NCI-H82 (cell line): ENCODE data around the gene TRIM47.
"Not testable (repeated sequence)": the region's sequence is repeated elsewhere in the genome, so short reads cannot be mapped to it uniquely, and the experiment has no call there.

ENCODE experiments used
- DNase-seq: peaks from one replicate; lab custom pipeline; 2025; lab: John Stamatoyannopoulos, UW

The TRIM47 gene

GRCh38 chr17:75891605-75892555, 13.5 kb upstream of the TRIM47 start:
- DNase-seq = peak; percentile 56

GRCh38 chr17:75891022-75891604, 12.7 kb upstream of the TRIM47 start:
- DNase-seq = peak; percentile 86

GRCh38 chr17:75889454-75889853, 11.1 kb upstream of the TRIM47 start:
- no peak for DNase-seq

GRCh38 chr17:75888484-75888883, 10.1 kb upstream of the TRIM47 start:
- peak; percentile 56 for DNase-seq

DNA sequence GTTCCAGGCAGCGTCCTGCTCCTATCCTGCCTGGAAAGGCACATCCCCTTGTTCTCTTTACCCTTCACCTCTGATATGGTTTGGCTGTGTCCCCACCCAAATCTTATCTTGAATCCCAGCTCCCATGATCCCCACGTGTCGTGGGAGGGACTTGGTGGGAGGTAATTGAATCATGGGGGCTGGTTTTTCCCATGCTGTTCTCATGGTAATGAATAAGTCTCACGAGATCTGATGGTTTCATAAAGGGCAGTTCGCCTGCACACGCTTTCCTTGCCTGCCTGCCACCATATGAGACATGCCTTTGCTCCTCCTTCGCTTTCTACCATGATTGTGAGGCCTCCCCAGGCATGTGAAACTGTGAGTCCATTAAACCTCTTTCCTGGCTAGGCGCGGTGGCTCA, 7.5 kb upstream of the TRIM47 start:
- not testable (repeated sequence) for DNase-seq

- no peak for DNase-seq
Observed at GRCh38 chr17:75885431-75885830, 7.0 kb upstream of the TRIM47 start.

DNA sequence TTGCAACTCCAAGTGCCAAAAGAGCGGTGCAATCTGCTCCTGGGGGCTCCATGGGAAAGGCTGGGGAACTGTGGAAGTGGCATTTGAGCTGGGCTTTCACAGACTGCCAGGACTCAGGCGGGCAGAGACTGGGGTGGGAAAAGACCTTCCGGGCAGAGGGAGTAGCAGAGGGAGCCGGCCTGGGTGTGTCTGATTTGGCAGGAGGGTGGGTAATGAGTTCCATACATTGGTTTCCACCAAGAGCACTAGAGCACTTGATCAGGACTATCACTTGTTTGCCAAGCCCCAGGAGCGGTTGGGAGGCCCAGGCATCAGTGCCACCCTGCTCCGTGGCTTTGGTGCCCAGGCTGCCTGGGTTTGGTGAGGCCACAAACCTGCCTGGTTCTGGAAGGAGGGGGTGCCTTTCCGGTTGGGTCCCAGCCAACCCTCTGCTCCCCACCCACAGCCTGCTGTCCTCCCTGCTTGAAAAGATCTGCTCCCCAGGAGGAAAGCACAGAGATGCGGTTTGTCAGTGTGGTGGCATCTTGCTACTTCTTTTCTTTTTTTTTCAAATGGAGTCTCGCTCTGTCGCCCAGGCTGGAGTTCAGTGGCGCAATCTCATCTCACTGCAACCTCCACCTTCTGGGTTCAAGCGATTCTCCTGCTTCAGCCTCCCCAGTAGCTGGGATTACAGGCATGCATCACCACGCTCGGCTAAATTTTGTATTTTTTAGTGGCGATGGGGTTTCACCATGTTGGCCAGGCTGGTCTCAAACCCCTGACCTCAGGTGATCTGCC, 3.5 kb upstream of the TRIM47 start:
- no peak for DNase-seq

DNA sequence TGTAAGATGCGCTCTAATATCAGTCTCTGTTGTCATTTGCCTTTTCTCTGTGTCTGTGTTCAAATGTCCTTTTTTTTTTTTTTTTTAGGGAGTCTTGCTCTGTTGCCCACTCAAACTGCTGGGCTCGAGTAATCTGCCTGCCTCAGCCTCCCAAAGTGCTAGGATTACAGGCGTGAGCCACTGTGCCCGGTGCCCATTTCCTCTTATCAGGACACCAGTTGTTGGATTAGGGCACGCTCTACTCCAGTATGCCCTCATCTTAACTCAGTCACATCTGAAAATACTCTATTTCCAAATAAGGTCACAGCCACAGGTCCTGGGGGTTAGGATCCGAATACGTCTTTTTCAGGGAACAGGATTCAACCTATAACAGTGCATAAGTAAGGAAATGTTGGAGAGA, 1.9 kb upstream of the TRIM47 start:
- DNase-seq = no peak

- DNase-seq = peak; percentile 80
Observed at GRCh38 chr17:75877752-75878173, 618 bp downstream of the TRIM47 start.

GRCh38 chr17:75876938-75877751, 1.2 kb downstream of the TRIM47 start:
- DNase-seq = peak; percentile 40

- no peak for DNase-seq
Observed at GRCh38 chr17:75876190-75876937, 2.0 kb downstream of the TRIM47 start.

DNA sequence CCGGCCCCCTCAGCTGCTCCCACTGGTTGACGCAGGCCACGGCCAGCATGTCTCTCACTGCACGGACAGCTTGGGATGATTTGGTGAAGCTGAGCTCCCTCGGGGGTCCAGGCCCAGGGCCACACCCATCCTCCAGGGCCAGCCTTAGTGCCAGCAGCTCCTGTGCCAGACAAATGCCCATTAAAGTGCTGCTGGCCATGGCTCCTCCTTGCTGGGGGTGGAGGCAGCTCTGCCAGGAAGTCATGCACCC, 2.5 kb downstream of the TRIM47 start:
- no peak for DNase-seq

- no peak for DNase-seq
Observed at GRCh38 chr17:75875182-75875939, 3.0 kb downstream of the TRIM47 start.

DNA sequence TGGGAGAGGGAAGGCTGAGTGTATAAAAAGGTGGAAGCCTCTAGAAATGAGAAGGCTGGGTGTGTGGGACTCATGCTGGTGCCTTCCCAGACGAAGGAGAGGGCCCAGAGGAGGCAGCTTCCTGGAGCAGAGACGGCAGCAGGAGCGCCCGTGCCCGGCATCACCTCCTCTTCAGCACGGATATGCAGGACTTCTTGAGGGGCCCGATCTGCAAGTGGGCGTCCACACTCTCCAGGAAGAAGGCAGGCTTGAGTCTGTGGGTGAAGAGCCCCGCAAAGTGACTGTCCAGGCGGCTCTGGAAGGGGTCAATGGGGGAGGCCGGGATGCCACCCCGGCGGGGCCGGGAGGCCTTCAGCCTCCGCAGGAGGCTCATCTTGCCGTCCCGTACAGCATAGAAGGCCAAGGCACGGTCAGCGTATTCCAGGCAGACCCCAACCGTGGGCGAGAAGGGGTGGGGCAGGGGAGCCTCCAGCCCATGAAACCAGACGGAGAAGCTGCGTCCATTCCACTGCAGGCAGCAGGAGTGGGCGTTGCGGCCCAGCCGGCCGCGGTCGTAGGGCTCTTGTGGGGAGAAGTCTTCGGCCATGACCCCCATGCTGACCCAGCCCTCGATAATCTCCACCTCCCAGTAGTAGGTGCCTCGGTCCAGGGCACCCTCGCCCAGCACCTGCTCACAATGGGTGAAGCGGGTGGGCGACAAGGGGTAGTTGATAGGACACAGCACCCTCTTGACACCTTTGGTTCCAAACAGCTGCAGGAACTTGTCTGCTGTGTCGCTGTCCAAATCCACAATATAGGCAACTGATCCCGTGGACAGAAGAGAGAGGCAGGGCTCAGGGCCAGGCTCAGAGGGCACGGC, 3.8 kb downstream of the TRIM47 start:
- no peak for DNase-seq

GRCh38 chr17:75873587-75874322, 4.6 kb downstream of the TRIM47 start:
- DNase-seq = no peak

DNA sequence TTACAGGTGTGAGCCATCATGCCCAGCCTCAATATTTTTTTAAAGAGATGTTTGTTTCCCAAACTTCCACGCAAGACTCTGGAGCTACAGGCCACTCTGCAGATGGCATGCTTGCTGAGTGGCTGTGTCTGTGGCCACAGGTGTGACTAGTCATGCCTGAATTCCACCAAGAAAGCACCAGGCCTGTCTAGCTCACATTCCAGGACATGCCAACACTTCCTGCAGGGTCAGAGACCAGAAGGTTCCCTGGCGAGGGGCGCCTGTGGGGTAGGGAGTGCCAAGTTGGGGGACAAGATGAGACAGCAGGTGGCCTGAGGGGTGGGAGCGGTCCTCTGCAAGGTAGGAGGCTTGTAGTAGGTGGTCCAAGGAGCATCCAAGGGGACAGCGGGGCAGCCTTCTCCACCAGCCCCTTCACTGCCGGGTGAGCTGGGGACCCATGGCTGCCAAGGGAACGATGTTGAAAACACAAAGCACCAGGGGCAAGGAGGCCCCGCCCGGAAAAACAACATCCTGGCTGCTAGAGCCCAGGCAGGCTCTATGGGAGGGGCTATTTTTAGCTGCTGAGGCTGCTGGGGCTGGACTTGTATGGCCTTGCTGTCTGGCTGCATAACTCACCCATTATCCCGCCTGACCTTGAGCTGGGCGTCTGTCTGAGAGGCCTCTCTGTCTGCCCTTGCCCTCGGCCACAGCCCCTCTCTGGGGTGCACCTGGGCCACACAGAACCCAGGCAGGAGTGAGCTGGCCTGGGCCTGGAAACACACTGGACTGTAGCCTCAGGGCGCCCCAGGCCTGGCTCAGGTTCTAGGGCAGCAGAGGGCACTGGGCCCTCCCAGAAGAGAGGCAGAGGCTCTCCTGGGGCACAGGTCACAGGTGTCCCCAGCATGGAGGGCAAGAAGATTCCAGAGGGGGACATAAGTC, 5.7 kb downstream of the TRIM47 start:
- no peak for DNase-seq

- DNase-seq = not testable (repeated sequence)
Observed at GRCh38 chr17:75870228-75870627, 8.2 kb downstream of the TRIM47 start.
